Kidney (tissue), 14 donors: ENCODE data around the gene COL6A3. TPM values are rescaled to one million over a fixed set of nuclear protein-coding genes. Genes with fewer than 3 reads are reported as not detected.
A peak's percentile ranks its signal among the peaks of the same experiment; 100 is the strongest.

ENCODE experiments used
- DNase-seq, 5 donors: peaks; one replicate each; pipeline ENCODE4 v3.0.0-alpha.2; 2013 to 2020
- FAIRE-seq: peaks from 2 replicates; lab custom pipeline; 2012; peaks lifted over from hg19 to GRCh38; lab: Jason Lieb, UNC
- H3K27ac ChIP-seq, 2 donors: one replicate each; pipeline ENCODE4 v1.7.0; 2013; ENCODE audit warnings: low read depth in 2 of 2, low read length in 2 of 2, inconsistent platforms in 1 of 2
- H3K27me3 ChIP-seq: one replicate; pipeline ENCODE4 v1.7.1; 2013; ENCODE audit warnings: low read length, inconsistent platforms; ENCODE audit not compliant: control insufficient read depth, insufficient read depth
- H3K36me3 ChIP-seq, 3 donors: one replicate each; pipeline versions ENCODE4 v1.7.0 to v1.7.1; 2013; ENCODE audit warnings: low read length in 3 of 3, control low read depth in 1 of 3, inconsistent platforms in 1 of 3; ENCODE audit not compliant: insufficient read depth in 3 of 3, control insufficient read depth in 2 of 3
- H3K4me1 ChIP-seq, 3 donors: one replicate each; pipeline versions ENCODE4 v1.7.0 to v1.7.1; 2013; ENCODE audit warnings: low read length in 3 of 3, inconsistent platforms in 1 of 3, low read depth in 1 of 3; ENCODE audit not compliant: control insufficient read depth in 2 of 3, insufficient read depth in 2 of 3
- H3K4me3 ChIP-seq, 3 donors: one replicate each; pipeline versions ENCODE4 v1.7.0 to v1.8.1; 2013; ENCODE audit warnings: low read length in 3 of 3, control low read depth in 1 of 3, inconsistent platforms in 1 of 3
- H3K9ac ChIP-seq, 3 donors: one replicate each; pipeline versions ENCODE4 v1.7.0 to v1.7.1; 2013; ENCODE audit warnings: low read length in 3 of 3, control low read depth in 1 of 3, inconsistent platforms in 1 of 3
- H3K9me3 ChIP-seq, 3 donors: one replicate each; pipeline versions ENCODE4 v1.7.0 to v1.7.1; 2013; ENCODE audit warnings: low read length in 3 of 3, control low read depth in 1 of 3, inconsistent platforms in 1 of 3; ENCODE audit not compliant: control insufficient read depth in 2 of 3, insufficient read depth in 1 of 3
- intact Hi-C: fragments of 100-400 bp; cut with DNase I; formaldehyde crosslinking; loops from one replicate; pipeline ENCODE4 v1.11.1; 2022
- polyA plus RNA-seq: library from polyadenylated mRNA; stranded (reverse); fragments of 350-450 nt; fragmentation: Illumina TruSeq; extraction: RNeasy Lipid Tissue Mini Kit (QIAGEN cat#74804); gene quantifications from one replicate; pipeline ENCODE4 v1.2.3, GENCODE V29; 2014; ENCODE audit warnings: low read depth, low replicate concordance; ENCODE audit not compliant: insufficient read depth
- total RNA-seq: library from RNA; stranded (reverse); fragmentation: NEBNext Ultra II Directional; extraction: Animal tissue kit (Norgen Biotek cat#: 25700); gene quantifications from one replicate; pipeline ENCODE4 v1.2.1, GENCODE V29; 2021
- TF ChIP-seq, protein P1 (sequence below): IDR thresholded peaks from 3 replicates; pipeline ENCODE4 v1.5.1; 2012; ENCODE audit warnings: mild to moderate bottlenecking, moderate library complexity, borderline replicate concordance; ENCODE audit not compliant: insufficient read depth; ENCODE audit errors: extremely low read depth
- donor health status: control.
- donor health status: control.
- donor health status: control.
- donor health status: control.
- donor health status: control.
- donor health status: DM: yes; HTN: yes; CAD: no.
- donor health status: Normal renal cell carcinoma (clear cell type).

The COL6A3 gene
- total and polyA plus RNA-seq, 2 donors from 2014 or later = 3.8 to 59.5 TPM

DNA sequence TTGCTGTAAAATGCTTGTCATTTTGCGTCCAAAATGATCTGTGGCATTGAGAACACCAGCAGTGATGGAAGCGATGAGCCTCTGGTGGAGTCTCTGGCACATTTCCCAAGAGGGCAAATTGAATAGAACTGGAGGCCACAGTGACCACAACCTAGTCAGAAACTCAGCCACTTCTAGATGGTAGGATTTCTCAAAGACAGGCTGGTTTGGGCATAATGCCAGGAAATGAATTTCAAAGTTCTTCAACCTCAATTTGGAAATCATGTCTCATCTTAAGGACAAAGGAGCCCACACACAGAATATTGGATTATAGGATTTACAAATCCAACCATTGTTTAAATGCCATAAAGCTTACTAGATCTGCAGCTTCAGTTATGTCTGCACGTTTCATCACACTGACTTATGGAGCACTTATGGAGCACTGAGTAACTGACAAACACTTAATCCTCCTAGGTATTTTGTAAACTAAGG is 132.1 kb downstream of the COL6A3 start:
- Histone ChIP-seq H3K9me3 (no peaks in the 10 kb centered on the region), H3K27me3 (no peaks in the 10 kb centered on the region), H3K27ac (no peak overlapping the region), H3K9ac (no peak overlapping the region), H3K4me1 (peaks cover 0 to 2% (median 0%) of the 10 kb centered on the region in 3 donors), H3K4me3 (no peak overlapping the region), H3K36me3 (no peaks in the 10 kb centered on the region)
- TF ChIP-seq, protein P1, sequence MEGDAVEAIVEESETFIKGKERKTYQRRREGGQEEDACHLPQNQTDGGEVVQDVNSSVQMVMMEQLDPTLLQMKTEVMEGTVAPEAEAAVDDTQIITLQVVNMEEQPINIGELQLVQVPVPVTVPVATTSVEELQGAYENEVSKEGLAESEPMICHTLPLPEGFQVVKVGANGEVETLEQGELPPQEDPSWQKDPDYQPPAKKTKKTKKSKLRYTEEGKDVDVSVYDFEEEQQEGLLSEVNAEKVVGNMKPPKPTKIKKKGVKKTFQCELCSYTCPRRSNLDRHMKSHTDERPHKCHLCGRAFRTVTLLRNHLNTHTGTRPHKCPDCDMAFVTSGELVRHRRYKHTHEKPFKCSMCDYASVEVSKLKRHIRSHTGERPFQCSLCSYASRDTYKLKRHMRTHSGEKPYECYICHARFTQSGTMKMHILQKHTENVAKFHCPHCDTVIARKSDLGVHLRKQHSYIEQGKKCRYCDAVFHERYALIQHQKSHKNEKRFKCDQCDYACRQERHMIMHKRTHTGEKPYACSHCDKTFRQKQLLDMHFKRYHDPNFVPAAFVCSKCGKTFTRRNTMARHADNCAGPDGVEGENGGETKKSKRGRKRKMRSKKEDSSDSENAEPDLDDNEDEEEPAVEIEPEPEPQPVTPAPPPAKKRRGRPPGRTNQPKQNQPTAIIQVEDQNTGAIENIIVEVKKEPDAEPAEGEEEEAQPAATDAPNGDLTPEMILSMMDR = no peak
- intact Hi-C loops = no loop called here
- DNase-seq (no peak), FAIRE-seq (no peak)

DNA sequence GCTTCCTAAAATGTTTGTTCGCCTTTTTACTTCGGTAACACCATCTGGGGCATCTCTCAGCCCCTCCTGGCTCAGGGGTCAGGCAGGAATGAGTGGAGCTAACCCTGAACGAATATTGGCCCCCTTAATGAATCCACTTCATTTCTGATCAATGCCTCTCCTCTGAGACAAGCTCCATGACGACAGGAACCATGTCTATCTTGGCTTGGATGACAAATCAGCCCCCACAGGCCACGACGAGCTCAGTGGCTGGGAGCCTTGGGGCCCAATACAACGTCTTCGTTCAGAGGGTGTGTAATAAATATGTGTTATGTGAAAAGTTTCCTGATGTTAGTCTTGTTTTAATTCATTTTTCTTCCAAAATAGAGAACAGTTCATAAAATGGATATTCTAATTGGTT is 133.0 kb downstream of the COL6A3 start:
- TF ChIP-seq, protein P1 = no peak
- Histone ChIP-seq H3K27me3 (no peaks in the 10 kb centered on the region), H3K9ac (no peak overlapping the region), H3K9me3 (no peaks in the 10 kb centered on the region), H3K36me3 (no peaks in the 10 kb centered on the region), H3K4me3 (no peak overlapping the region), H3K4me1 (peaks cover 0 to 2% (median 0%) of the 10 kb centered on the region in 3 donors), H3K27ac (no peak overlapping the region)
- no peak for FAIRE-seq
- intact Hi-C loops = no loop called here
- no peak for DNase-seq

DNA sequence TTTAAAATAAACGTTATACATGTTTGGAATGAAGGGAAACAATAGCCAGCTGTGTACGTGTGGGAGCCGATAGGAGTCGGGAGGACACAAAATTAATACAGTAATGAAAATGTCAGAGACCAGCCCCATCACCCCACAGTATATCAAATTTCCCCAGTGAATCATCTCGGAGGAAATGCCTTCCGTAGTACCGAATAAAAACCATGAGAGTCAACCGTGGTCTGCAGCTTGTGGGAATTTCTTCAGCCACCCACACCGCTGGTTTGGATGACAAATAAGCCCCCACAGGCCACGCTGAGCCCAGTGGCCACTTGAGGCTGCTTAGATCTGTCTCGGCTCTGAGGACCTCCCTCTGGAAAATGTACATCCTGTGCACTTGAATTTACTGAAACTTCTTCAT is 133.7 kb downstream of the COL6A3 start:
- Histone ChIP-seq H3K9me3 (no peaks in the 10 kb centered on the region), H3K36me3 (no peaks in the 10 kb centered on the region), H3K4me3 (no peak overlapping the region), H3K9ac (no peak overlapping the region), H3K4me1 (peaks cover 0 to 2% (median 0%) of the 10 kb centered on the region in 3 donors), H3K27me3 (no peaks in the 10 kb centered on the region), H3K27ac (no peak overlapping the region)
- FAIRE-seq = no peak
- TF ChIP-seq, protein P1 = no peak
- DNase-seq = peak in 3 of 5 donors; percentile 58 to 91 (median 73)
- intact Hi-C loops = no loop called here
